ENCODE data around the gene GALK2. TPM values are rescaled to one million over a fixed set of nuclear protein-coding genes. Genes with fewer than 3 reads are reported as not detected.

The GALK2 gene
- total and polyA plus RNA-seq, 2 of the 8 experiments (the other 6 are each of a cell fraction or from before 2014, with no cell fraction given): 8.7 to 16.1 TPM

DNA sequence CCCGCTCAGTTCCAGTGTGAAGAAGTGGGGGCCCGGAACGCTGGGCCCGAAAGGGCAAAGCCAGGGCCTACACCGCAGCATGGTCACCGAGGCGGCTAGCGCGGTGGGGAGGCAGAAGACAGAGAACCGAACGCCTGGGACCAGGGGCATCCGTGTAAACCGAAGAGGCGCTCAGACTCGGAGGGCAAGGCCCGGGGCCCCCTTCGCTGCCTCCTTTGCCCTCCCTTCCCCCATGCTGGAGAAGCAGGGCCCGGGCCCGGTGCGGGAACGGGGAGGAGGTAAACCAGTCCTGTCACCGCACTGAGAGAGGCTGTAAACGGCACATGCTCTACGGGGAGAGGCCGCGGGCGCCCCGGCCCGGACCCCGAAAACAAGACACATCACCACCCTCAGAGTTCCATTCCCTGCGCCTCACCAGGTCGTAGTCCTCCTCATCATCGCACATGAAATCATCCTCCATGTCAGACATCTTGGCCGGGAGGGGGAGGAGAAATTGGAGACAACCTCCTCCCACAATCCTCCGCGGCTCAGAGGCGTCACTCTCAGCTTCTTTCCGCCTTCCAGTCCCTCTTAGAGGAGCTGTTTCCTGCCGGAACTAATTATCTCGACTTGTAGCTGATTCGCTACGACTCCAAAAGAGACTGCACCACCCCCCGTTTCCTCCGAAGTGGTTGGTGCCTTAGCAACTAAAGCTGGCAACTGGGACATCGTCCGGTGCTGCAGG, 14.8 kb upstream of the GALK2 start, which contains the start of gene COPS2 (continued):
- peak; percentile 63 for TF ChIP-seq TAF7 (optimal IDR thresholded peaks at IDR 0.05; ENCODE audit: borderline replicate concordance, low read depth, low read length)
- peak in 1 of 2 experiments; percentile 75; a peak in 2 of 3 replicates for TF ChIP-seq POLR2A (IDR thresholded peaks at IDR 0.05; ENCODE audit: control extremely low read depth in 1 of 2, low read depth in 2 of 2, low read length in 2 of 2)

Data from H1 (cell line).